Calu3 (cell line): Measurements from ENCODE around the gene GIMAP5. TPM values are rescaled to one million over a fixed set of nuclear protein-coding genes. Genes with fewer than 3 reads are reported as not detected.

Experiments used
- BruUV-seq: library from RNA; stranded (reverse); fragments of 400-500 nt; replicated peaks from 2 replicates; lab custom pipeline; 2021; lab: Mats Ljungman, UMichigan
- CTCF ChIA-PET: fragments of 300-600 bp; sonication (Branson Sonifier 250); formaldehyde crosslinking; loops from one replicate; lab custom pipeline; 2022; ENCODE audit warnings: antibody characterized with exemption; lab: Charles Lee
- DNase-seq: peaks from one replicate; pipeline ENCODE4 v3.0.0; 2022
- H3K27ac Mint-ChIP-seq: one replicate; pipeline ENCODE4 v1.8.0; 2022; ENCODE audit warnings: mixed read lengths; ENCODE audit not compliant: unreplicated experiment
- H3K27me3 Mint-ChIP-seq: one replicate; pipeline ENCODE4 v1.8.0; 2022; ENCODE audit warnings: mixed read lengths; ENCODE audit not compliant: unreplicated experiment
- H3K36me3 Mint-ChIP-seq: one replicate; pipeline ENCODE4 v1.8.0; 2022; ENCODE audit warnings: mild to moderate bottlenecking, moderate library complexity, mixed read lengths; ENCODE audit not compliant: insufficient read depth, unreplicated experiment
- H3K4me1 Mint-ChIP-seq: one replicate; pipeline ENCODE4 v1.8.0; 2022; ENCODE audit warnings: mild to moderate bottlenecking, low read depth, mixed read lengths; ENCODE audit not compliant: unreplicated experiment
- H3K4me3 Mint-ChIP-seq: one replicate; pipeline ENCODE4 v1.8.0; 2022; ENCODE audit warnings: mild to moderate bottlenecking, low read depth, moderate library complexity, mixed read lengths; ENCODE audit not compliant: unreplicated experiment
- H3K9me3 Mint-ChIP-seq: one replicate; pipeline ENCODE4 v1.8.0; 2022; ENCODE audit warnings: low read depth, mixed read lengths; ENCODE audit not compliant: unreplicated experiment
- CTCF ChIP-seq: fragments of 200-600 bp; IDR thresholded peaks from one replicate; pipeline ENCODE4 v1.8.0; 2022; ENCODE audit warnings: antibody characterized with exemption; ENCODE audit not compliant: unreplicated experiment
- intact Hi-C: fragments of 100-400 bp; cut with micrococcal nuclease; formaldehyde crosslinking; loops from one replicate; pipeline ENCODE4 v1.10.0; 2022; ENCODE audit not compliant: unreplicated experiment
- total RNA-seq: library from RNA; stranded (reverse); gene quantifications from 2 replicates; pipeline ENCODE4 v1.2.3, GENCODE V29; 2022

GIMAP5 gene
- total RNA-seq, 1 experiment from 2014 or later, result not detected

GRCh38 chr7:150738591-150739001 lies 1.4 kb downstream of the GIMAP5 start:
- intact Hi-C loops, result no loop called here
- no peaks in the 10 kb centered on the region for H3K36me3 Mint-ChIP-seq
- H3K4me3 Mint-ChIP-seq, result no peak overlapping the region
- H3K4me1 Mint-ChIP-seq, result no peaks in the 10 kb centered on the region
- CTCF ChIA-PET, result interaction anchor here (0.7 to 1.0 kb wide), 3 partner anchors 16 to 20 kb away, joined by 3 read pairs; no protein-coding TSS in a partner anchor
- BruUV-seq, result no TSS peak
- no peak for DNase-seq
- peaks cover 83% of the 10 kb centered on the region for H3K27me3 Mint-ChIP-seq
- no peaks in the 10 kb centered on the region for H3K9me3 Mint-ChIP-seq
- TF ChIP-seq CTCF, result no peak
- H3K27ac Mint-ChIP-seq, result no peak overlapping the region

GRCh38 chr7:150739033-150739432 lies 1.8 kb downstream of the GIMAP5 start:
- Mint-ChIP-seq H3K4me3 (no peak overlapping the region), H3K4me1 (no peaks in the 10 kb centered on the region), H3K27ac (no peak overlapping the region), H3K27me3 (peaks cover 83% of the 10 kb centered on the region), H3K9me3 (no peaks in the 10 kb centered on the region), H3K36me3 (no peaks in the 10 kb centered on the region)
- intact Hi-C loops, result no loop called here
- CTCF ChIA-PET, result interaction anchor here (0.7 to 1.0 kb wide), 3 partner anchors 15 to 20 kb away, joined by 3 read pairs; no protein-coding TSS in a partner anchor
- BruUV-seq, result no TSS peak
- no peak for DNase-seq
- no peak for TF ChIP-seq CTCF

DNA sequence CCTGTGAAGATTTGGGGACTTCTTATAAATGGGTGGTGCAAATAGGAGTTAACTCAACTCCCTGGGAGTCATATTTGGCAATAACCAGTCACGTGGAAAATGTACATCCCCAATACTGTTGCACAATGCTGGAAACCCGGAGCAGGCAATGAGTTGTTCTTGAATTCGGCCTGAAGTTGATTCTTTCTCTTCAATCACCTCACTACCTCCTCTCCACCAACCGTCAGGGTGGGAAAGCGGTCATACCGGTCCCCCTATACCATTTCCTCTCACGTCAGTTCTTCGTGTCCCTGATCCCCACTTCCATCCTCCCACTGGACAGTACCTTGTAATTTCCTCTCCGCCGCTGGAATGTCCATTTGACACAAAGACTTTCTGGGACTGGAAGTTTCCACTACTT lies 2.8 kb downstream of the GIMAP5 start:
- no peak for DNase-seq
- Mint-ChIP-seq H3K4me1 (no peaks in the 10 kb centered on the region), H3K27me3 (peaks cover 83% of the 10 kb centered on the region), H3K9me3 (no peaks in the 10 kb centered on the region), H3K36me3 (no peaks in the 10 kb centered on the region), H3K27ac (no peak overlapping the region), H3K4me3 (no peak overlapping the region)
- BruUV-seq, result no TSS peak
- TF ChIP-seq CTCF, result no peak
- intact Hi-C loops, result no loop called here
- CTCF ChIA-PET, result no interaction called here

GRCh38 chr7:150742286-150742968 lies 5.2 kb downstream of the GIMAP5 start:
- H3K9me3 Mint-ChIP-seq, result no peaks in the 10 kb centered on the region
- H3K36me3 Mint-ChIP-seq, result no peaks in the 10 kb centered on the region
- H3K27me3 Mint-ChIP-seq, result peaks cover 100% of the 10 kb centered on the region
- intact Hi-C loops, result no loop called here
- H3K4me1 Mint-ChIP-seq, result no peaks in the 10 kb centered on the region
- DNase-seq, result no peak
- no peak overlapping the region for H3K27ac Mint-ChIP-seq
- CTCF ChIA-PET, result interaction anchor here (0.6 kb wide), 1 partner anchor 133 kb away, joined by 3 read pairs; no protein-coding TSS in a partner anchor
- no peak overlapping the region for H3K4me3 Mint-ChIP-seq
- no peak for TF ChIP-seq CTCF
- no TSS peak for BruUV-seq
